Astrocyte of the spinal cord (primary cell): ENCODE measurements around the gene NDUFA6.
A peak's percentile ranks its signal among the peaks of the same experiment; 100 is the strongest.

Source experiments
- DNase-seq: peaks from one replicate; pipeline ENCODE4 v3.0.0; 2011; ENCODE audit warnings: low read depth, low spot score
- H3K4me3 ChIP-seq: 2 replicates; pipeline ENCODE4 v1.5.1; 2011; ENCODE audit warnings: low read depth, mild to moderate bottlenecking, low read length, moderate library complexity
- in situ Hi-C: cut with HindIII; loops from 2 replicates; pipeline ENCODE4 v1.10.0; 2017; ENCODE audit warnings: low sequenced_read_pairs
- TF ChIP-seq, protein P1 (sequence below): IDR thresholded peaks from 2 replicates; pipeline ENCODE4 v1.5.1; 2012; ENCODE audit warnings: low read depth, mild to moderate bottlenecking, low read length, inconsistent platforms

Gene NDUFA6

DNA sequence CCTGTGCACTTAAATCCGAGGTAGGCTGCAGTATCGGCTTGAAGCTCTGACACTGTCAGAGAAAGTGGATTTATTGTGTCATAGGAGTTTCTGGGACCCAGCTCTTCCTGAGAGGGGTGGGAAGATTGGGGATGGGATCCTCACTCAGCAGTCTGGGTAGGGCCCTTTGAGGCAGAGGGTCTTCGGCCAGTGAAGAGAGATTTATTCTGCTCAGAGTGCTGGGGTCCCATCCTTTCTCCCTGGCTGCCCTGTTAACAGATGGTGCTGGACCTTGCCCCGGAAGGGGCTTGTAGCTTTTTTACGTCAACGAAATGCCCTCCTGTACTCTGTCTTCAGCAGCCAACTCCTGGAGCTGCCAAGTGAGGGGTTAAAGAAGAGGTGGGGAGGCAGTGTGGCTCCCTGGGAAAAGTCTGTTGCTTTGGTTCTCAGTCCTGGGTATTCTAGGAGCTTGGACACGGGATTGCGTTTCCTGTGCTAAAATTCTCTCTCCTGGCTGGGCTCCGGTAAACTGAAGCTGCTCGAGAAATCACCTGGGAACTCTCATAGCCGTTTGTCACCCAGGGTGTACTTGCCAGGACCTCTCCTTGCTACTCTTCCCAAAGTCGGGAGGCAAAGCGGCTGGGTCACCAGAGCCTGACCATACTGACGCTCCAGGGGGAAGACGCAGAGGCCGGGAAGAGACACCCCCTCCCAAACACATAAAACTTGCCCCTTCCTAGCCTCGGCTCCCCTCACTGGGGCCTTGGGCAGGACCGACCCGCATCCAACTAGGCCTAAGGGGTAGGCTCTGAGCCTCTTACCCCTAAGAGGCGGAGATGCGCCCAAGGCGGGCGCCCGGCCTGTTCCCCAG is 11.9 kb downstream of the NDUFA6 start:
- TF ChIP-seq, protein P1, sequence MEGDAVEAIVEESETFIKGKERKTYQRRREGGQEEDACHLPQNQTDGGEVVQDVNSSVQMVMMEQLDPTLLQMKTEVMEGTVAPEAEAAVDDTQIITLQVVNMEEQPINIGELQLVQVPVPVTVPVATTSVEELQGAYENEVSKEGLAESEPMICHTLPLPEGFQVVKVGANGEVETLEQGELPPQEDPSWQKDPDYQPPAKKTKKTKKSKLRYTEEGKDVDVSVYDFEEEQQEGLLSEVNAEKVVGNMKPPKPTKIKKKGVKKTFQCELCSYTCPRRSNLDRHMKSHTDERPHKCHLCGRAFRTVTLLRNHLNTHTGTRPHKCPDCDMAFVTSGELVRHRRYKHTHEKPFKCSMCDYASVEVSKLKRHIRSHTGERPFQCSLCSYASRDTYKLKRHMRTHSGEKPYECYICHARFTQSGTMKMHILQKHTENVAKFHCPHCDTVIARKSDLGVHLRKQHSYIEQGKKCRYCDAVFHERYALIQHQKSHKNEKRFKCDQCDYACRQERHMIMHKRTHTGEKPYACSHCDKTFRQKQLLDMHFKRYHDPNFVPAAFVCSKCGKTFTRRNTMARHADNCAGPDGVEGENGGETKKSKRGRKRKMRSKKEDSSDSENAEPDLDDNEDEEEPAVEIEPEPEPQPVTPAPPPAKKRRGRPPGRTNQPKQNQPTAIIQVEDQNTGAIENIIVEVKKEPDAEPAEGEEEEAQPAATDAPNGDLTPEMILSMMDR, result no peak
- in situ Hi-C loops, result no loop called here
- peak; percentile 7 for DNase-seq
- H3K4me3 ChIP-seq, result peak overlapping the region; percentile 32

DNA sequence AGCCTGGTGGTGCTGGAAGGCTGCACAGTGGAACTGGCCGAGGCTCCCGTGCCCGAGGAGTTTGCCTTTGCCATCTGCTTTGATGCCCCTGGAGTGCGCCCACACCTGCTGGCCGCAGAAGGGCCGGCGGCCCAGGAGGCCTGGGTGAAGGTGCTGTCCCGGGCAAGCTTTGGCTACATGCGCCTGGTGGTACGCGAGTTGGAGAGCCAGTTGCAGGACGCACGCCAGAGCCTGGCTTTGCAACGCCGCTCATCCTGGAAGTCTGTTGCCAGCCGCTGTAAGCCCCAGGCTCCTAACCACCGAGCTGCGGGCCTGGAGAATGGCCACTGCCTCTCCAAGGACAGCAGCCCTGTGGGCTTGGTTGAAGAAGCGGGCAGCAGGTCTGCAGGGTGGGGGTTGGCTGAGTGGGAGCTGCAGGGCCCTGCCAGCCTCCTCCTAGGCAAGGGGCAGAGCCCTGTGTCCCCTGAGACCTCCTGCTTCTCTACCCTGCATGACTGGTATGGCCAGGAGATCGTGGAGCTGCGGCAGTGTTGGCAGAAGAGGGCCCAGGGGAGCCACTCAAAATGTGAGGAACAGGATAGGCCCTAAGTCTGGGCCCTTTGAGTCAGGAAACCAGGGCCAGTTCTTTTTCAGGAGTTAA is 13.0 kb downstream of the NDUFA6 start:
- in situ Hi-C loops, result no loop called here

DNA sequence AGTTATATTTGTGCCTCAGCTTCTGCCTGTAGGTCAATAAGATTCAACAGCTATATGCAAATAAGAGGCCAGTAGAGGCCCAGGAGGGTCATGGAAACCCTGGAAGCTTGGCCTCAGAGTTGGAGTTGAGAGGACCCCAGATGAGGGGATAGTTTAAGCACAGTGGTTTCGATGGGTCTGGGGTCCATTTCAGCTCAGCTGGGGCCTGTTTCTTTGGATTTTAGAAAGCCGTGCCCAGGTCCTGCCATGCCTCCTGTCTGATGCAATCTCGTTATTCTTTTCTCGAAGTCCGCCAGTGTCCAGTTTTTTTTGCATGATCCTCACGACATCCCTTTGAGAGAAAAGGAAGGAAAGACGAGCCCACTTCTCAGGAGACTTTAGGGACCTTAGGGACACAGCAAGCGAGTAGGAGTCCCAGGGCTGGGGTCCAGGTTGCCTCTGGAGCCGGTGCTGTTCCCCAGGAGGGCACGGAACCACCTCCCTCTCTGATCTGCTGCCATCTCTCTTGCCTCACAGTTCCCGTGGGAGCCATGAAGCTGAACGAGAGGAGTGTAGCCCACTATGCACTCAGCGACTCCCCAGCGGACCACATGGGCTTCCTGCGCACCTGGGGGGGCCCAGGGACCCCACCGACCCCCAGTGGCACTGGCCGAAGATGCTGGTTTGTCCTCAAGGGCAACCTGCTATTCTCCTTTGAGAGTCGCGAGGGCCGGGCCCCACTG is 13.6 kb downstream of the NDUFA6 start:
- no peak for DNase-seq
- H3K4me3 ChIP-seq, result no peak overlapping the region
- TF ChIP-seq, protein P1, result no peak
- in situ Hi-C loops, result no loop called here

More for the DNA sequence above, 13.0 kb downstream of the NDUFA6 start:
- TF ChIP-seq, protein P1, result no peak
- no peak for DNase-seq
- no peak overlapping the region for H3K4me3 ChIP-seq

DNA sequence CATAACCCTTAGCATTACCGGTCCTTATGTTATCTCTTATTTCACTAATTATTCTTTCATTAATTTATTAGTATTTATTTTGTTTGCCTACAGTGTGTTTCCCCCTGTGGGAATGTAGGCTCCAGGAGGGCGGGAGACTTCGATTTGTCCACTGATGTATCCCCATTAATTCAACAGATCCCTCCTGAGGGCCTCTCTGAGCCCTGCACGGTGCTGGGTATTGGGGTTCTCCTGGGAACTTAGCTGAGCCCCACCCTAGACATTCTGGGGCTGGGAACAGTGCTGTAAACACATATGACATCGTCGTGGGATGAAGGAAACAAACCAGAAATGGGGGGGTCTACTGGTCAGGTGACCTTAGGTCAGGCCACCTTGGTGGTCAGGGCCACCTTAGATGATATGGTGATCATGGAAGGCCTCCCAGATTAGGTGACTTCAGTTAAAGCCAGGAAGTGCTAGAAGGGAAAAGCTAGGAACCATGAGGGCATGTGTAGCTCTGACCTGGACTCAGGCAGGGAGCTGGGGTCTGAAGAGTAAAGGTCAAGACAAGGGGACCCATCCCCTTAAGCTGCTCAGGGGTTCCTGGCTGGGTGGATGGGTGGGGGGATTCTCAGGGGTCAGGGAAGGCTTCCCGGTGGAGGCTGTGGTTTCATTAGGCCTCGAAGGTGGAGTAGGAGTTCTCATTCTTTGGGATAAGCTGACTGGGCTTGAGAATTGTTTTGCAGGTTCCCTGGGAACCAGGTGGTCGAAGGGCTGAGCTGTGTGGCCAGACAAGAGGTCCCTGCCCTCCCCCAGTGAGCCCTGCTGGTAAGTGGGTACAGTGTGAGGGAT is 15.5 kb downstream of the NDUFA6 start:
- DNase-seq, result no peak

DNA sequence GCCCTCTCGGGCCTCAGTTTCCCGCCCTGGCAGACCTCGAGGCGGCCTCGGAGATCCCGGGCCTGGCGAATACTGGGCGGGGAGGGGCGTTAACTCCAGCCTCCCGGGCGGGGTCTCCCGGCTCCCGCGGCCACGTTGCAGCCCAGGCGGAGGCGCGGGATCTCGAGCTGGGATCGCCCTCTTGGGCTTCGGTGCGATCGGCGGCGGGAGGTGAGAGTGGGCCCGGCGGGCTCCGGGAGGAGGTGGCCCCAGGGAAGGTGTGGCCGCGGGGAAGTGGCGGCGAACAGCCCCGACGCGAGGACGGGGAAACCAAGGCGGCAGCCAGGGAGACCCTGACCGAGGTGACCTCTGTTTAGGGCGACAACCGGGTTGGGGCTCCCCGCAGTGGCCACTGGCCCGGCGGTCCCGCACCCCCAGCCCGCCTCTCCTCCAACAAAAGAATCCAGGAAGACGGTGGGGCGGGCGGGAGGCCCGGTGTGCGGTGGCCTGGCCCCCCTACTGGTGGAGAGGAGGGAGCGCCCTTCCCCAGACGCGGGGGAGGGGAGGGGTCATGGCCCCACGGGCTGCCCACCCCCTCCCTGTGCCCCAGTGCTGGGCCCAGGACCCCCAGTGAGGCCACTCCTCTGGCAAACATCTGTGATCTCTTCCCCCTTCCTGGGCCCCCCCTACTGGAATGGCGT is 16.3 kb downstream of the NDUFA6 start, which contains the start of gene PHETA2:
TSS of gene PHETA2 (plus strand) at position 117 of the 680 bp plus-strand sequence. CDS start 3,046 bp downstream, outside the sequence.
- in situ Hi-C loops, result no loop called here
- H3K4me3 ChIP-seq, result peak within 1 kb of the TSS; percentile 60
- DNase-seq, result peak; percentile 42
- TF ChIP-seq, protein P1, result peak; percentile 41

More for the DNA sequence above, 15.5 kb downstream of the NDUFA6 start:
- in situ Hi-C loops, result no loop called here
- TF ChIP-seq, protein P1, result no peak
- peak overlapping the region; percentile 60 for H3K4me3 ChIP-seq
